Mesenchymal stem cell (in vitro differentiated cells and primary cell): Measurements from ENCODE around the gene AK3.

Experiments used
- DNase-seq: peaks from one replicate; pipeline ENCODE4 v3.0.0-alpha.2; 2013
- H2AFZ ChIP-seq: one replicate; pipeline ENCODE4 v1.6.1; 2013; ENCODE audit warnings: low read depth, mild to moderate bottlenecking, control low read depth, inconsistent platforms, low read length, moderate library complexity
- H2AK5ac ChIP-seq: 2 replicates; pipeline ENCODE4 v1.6.1; 2013; ENCODE audit warnings: low read length, moderate library complexity, mild to moderate bottlenecking, inconsistent platforms; ENCODE audit not compliant: severe bottlenecking
- H2BK120ac ChIP-seq: one replicate; pipeline ENCODE4 v1.6.1; 2013; ENCODE audit warnings: low read depth, mild to moderate bottlenecking, inconsistent platforms, low read length, moderate library complexity
- H2BK12ac ChIP-seq, 2 experiments: one replicate each; pipeline ENCODE4 v1.6.1; 2013; ENCODE audit warnings: inconsistent platforms in 2 of 2, low read length in 2 of 2, mild to moderate bottlenecking in 2 of 2, moderate library complexity in 2 of 2, control low read depth in 1 of 2
- H2BK15ac ChIP-seq: one replicate; pipeline ENCODE4 v1.6.1; 2013; ENCODE audit warnings: mild to moderate bottlenecking, low read depth, inconsistent platforms; ENCODE audit not compliant: poor library complexity, severe bottlenecking
- H2BK5ac ChIP-seq: 2 replicates; pipeline ENCODE4 v1.6.1; 2013; ENCODE audit warnings: low read depth, mild to moderate bottlenecking, low read length, control low read depth, inconsistent platforms; ENCODE audit not compliant: poor library complexity, severe bottlenecking
- H3K14ac ChIP-seq, 2 experiments: one replicate each; pipeline ENCODE4 v1.6.1; 2013; ENCODE audit warnings: inconsistent platforms in 2 of 2, low read length in 2 of 2, control low read depth in 1 of 2, mild to moderate bottlenecking in 1 of 2, moderate library complexity in 1 of 2
- H3K18ac ChIP-seq, 2 experiments: one replicate each; pipeline ENCODE4 v1.6.1; 2013; ENCODE audit warnings: inconsistent platforms in 2 of 2, low read length in 2 of 2, control low read depth in 1 of 2, low read depth in 1 of 2, mild to moderate bottlenecking in 1 of 2
- H3K23ac ChIP-seq, 2 experiments: one replicate each; pipeline ENCODE4 v1.6.1; 2013; ENCODE audit warnings: inconsistent platforms in 2 of 2, low read length in 2 of 2, mild to moderate bottlenecking in 2 of 2, moderate library complexity in 2 of 2, control low read depth in 1 of 2
- H3K27ac ChIP-seq: 2 replicates; pipeline ENCODE4 v1.5.1; 2013; ENCODE audit warnings: mild to moderate bottlenecking, moderate library complexity, low read length, control low read depth, inconsistent platforms; ENCODE audit not compliant: poor library complexity, severe bottlenecking
- H3K27me3 ChIP-seq, 2 experiments: 2 replicates each; pipeline versions ENCODE4 v1.6.1 to v1.7.0; 2013; ENCODE audit warnings: low read length in 2 of 2, mild to moderate bottlenecking in 2 of 2, moderate library complexity in 2 of 2, control low read depth in 1 of 2, inconsistent platforms in 1 of 2; ENCODE audit not compliant: control insufficient read depth in 1 of 2, insufficient read depth in 1 of 2
- H3K36me3 ChIP-seq, 2 experiments: 2 replicates each; pipeline versions ENCODE4 v1.6.1 to v1.7.0; 2013; ENCODE audit warnings: low read length in 2 of 2, control low read depth in 1 of 2, inconsistent platforms in 1 of 2, low read depth in 1 of 2, mild to moderate bottlenecking in 1 of 2; ENCODE audit not compliant: insufficient read depth in 2 of 2, control insufficient read depth in 1 of 2
- H3K4ac ChIP-seq, 2 experiments: one replicate each; pipeline ENCODE4 v1.6.1; 2013; ENCODE audit warnings: inconsistent platforms in 2 of 2, low read length in 2 of 2, mild to moderate bottlenecking in 2 of 2, moderate library complexity in 2 of 2, control low read depth in 1 of 2, low read depth in 1 of 2
- H3K4me1 ChIP-seq: 2 replicates; pipeline ENCODE4 v1.6.1; 2013; ENCODE audit warnings: low read depth, low read length, control low read depth; ENCODE audit not compliant: control insufficient read depth, insufficient read depth
- H3K4me2 ChIP-seq: 2 replicates; pipeline ENCODE4 v1.6.1; 2013; ENCODE audit warnings: low read length, mild to moderate bottlenecking, inconsistent platforms; ENCODE audit not compliant: poor library complexity, severe bottlenecking
- H3K4me3 ChIP-seq, 2 experiments: 2 replicates each; pipeline versions ENCODE4 v1.5.1 to v1.7.0; 2013; ENCODE audit warnings: low read length in 2 of 2, mild to moderate bottlenecking in 2 of 2, control low read depth in 1 of 2, low read depth in 1 of 2; ENCODE audit not compliant: insufficient read depth in 1 of 2
- H3K79me1 ChIP-seq: replicated peaks from 2 replicates; pipeline ENCODE4 v1.6.1; 2013; ENCODE audit warnings: mild to moderate bottlenecking, control low read depth, low read length, inconsistent platforms; ENCODE audit not compliant: poor library complexity, severe bottlenecking
- H3K9ac ChIP-seq: 2 replicates; pipeline ENCODE4 v1.7.0; 2013; ENCODE audit warnings: mild to moderate bottlenecking, low read length, moderate library complexity
- H3K9me3 ChIP-seq: 2 replicates; pipeline ENCODE4 v1.7.0; 2013; ENCODE audit warnings: mild to moderate bottlenecking, low read length; ENCODE audit not compliant: control insufficient read depth
- H4K8ac ChIP-seq: one replicate; pipeline ENCODE4 v1.6.1; 2013; ENCODE audit warnings: inconsistent platforms, mild to moderate bottlenecking, low read length, moderate library complexity
- H4K91ac ChIP-seq: one replicate; pipeline ENCODE4 v1.6.1; 2013; ENCODE audit warnings: mild to moderate bottlenecking, low read length, inconsistent platforms
- WGBS: methylation state at CpG from one replicate; pipeline ENCODE4 v1.1.7; 2013; ENCODE audit warnings: mixed read lengths; 5-methylcytosine and 5-hydroxymethylcytosine counted together

Gene AK3

DNA sequence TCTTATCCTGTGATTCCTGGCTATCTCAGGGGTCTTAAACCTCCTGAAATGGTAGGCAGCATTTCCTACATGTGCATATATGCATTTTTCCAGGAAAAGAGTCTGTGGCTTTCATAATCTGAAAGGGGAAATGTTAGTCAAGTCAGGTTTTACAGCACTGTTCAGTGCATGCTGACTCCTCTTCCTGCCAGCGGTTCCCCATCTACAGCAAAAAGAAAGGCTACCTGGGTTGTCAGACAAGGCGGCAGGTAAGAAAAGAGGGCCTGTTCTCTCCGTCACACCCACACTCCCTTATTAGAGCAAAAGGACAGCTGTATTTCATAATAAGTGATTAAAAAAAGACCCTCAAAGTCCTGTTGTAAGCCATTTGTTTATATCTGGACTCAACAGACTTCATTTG, 70.4 kb downstream of the AK3 start:
- Histone ChIP-seq H3K4me2 (no peak overlapping the region), H2AFZ (no peak overlapping the region), H3K27me3 (no peaks in the 10 kb centered on the region), H2BK120ac (no peak overlapping the region), H2BK15ac (no peak overlapping the region), H3K27ac (no peak overlapping the region), H3K4me3 (no peak overlapping the region), H3K4ac (no peak overlapping the region), H2BK5ac (no peak overlapping the region), H3K14ac (no peak overlapping the region), H3K79me1 (no peaks in the 10 kb centered on the region), H3K9ac (no peak overlapping the region), H4K8ac (no peak overlapping the region), H3K4me1 (peaks cover 2% of the 10 kb centered on the region), H2BK12ac (no peak overlapping the region), H3K23ac (no peak overlapping the region), H3K9me3 (no peaks in the 10 kb centered on the region), H3K18ac (no peak overlapping the region), H2AK5ac (no peak overlapping the region), H4K91ac (no peak overlapping the region), H3K36me3 (no peaks in the 10 kb centered on the region)
- DNase-seq, result no peak
- WGBS, result 90% methylated on average over 2 of the region's 3 CpGs

DNA sequence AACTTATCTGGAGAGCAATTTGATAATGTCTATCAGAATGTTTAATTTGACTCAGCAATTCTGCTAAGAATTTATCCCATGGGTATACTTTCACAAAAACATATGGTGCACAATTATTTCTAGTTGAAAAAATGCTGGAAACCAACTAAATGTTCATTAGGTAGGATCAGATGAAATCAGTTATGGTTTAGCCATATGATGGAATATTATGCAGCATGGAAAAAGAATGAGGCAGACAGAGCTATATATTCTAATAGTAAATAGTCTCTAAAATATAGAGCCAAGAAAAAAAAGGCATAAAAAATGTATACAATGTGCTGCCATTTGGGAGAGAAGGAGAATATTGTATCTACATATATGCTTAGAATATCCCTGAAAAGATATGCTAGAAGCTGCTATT, 71.1 kb downstream of the AK3 start:
- H3K4me1 ChIP-seq, result peaks cover 2% of the 10 kb centered on the region
- no peak overlapping the region for H2BK15ac ChIP-seq
- H3K27me3 ChIP-seq, result no peaks in the 10 kb centered on the region
- H2BK12ac ChIP-seq, result no peak overlapping the region
- no peak overlapping the region for H4K91ac ChIP-seq
- no peak overlapping the region for H4K8ac ChIP-seq
- H2BK120ac ChIP-seq, result no peak overlapping the region
- no peak overlapping the region for H3K4me3 ChIP-seq
- no peak overlapping the region for H3K4me2 ChIP-seq
- H3K14ac ChIP-seq, result no peak overlapping the region
- DNase-seq, result no peak
- no peak overlapping the region for H2BK5ac ChIP-seq
- H3K36me3 ChIP-seq, result no peaks in the 10 kb centered on the region
- no peak overlapping the region for H3K23ac ChIP-seq
- no peaks in the 10 kb centered on the region for H3K79me1 ChIP-seq
- no peak overlapping the region for H3K4ac ChIP-seq
- H3K9me3 ChIP-seq, result no peaks in the 10 kb centered on the region
- H2AFZ ChIP-seq, result no peak overlapping the region
- H2AK5ac ChIP-seq, result no peak overlapping the region
- no peak overlapping the region for H3K18ac ChIP-seq
- H3K27ac ChIP-seq, result no peak overlapping the region
- H3K9ac ChIP-seq, result no peak overlapping the region

DNA sequence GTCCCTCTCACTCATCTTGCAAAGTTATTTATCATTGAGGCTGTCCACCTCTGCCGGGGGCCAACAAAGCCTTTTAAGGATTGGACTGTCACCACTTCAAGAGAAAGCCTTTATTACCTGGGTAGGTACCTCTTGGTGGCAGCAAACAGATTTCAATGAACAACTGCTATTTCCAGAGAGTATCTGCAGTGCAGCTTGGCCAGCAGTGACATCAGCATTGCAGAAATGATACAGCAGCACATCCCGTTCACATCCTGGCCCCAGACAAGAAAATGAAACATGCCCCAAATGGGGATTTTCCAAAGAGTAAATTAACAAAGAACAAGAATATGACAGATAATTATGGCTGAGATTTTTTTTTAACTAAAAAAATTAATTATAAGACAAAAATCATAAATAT, 72.4 kb downstream of the AK3 start:
- Histone ChIP-seq H3K79me1 (peaks cover 6% of the 10 kb centered on the region), H4K91ac (no peak overlapping the region), H2AK5ac (no peak overlapping the region), H3K4me3 (no peak overlapping the region), H3K14ac (no peak overlapping the region), H3K27ac (no peak overlapping the region), H4K8ac (no peak overlapping the region), H3K4me1 (peaks cover 2% of the 10 kb centered on the region), H2BK5ac (no peak overlapping the region), H2BK12ac (no peak overlapping the region), H2AFZ (no peak overlapping the region), H2BK120ac (no peak overlapping the region), H3K23ac (no peak overlapping the region), H3K18ac (no peak overlapping the region), H3K27me3 (no peaks in the 10 kb centered on the region), H3K9ac (no peak overlapping the region), H3K4me2 (no peak overlapping the region), H3K4ac (no peak overlapping the region), H3K36me3 (no peaks in the 10 kb centered on the region), H3K9me3 (no peaks in the 10 kb centered on the region), H2BK15ac (no peak overlapping the region)
- no peak for DNase-seq
- WGBS, result 98% methylated on average over 1 of the region's 2 CpGs

- Histone ChIP-seq H3K9me3 (no peaks in the 10 kb centered on the region), H3K9ac (no peak overlapping the region), H2BK12ac (no peak overlapping the region), H4K91ac (no peak overlapping the region), H3K4ac (no peak overlapping the region), H3K18ac (no peak overlapping the region), H3K79me1 (peaks cover 10% of the 10 kb centered on the region), H4K8ac (no peak overlapping the region), H3K4me3 (no peak overlapping the region), H3K14ac (no peak overlapping the region), H3K27me3 (no peaks in the 10 kb centered on the region), H3K23ac (no peak overlapping the region), H2AFZ (no peak overlapping the region), H2BK5ac (no peak overlapping the region), H3K36me3 (no peaks in the 10 kb centered on the region), H2BK15ac (no peak overlapping the region), H3K4me2 (no peak overlapping the region), H3K27ac (no peak overlapping the region), H2AK5ac (no peak overlapping the region), H2BK120ac (no peak overlapping the region), H3K4me1 (peaks cover 8% of the 10 kb centered on the region)
- 93% methylated on average over 1 of the region's 1 CpG for WGBS
- DNase-seq, result no peak
Measured at GRCh38 chr9:4667681-4668080, 73.3 kb downstream of the AK3 start.
